ENCODE measurements around the gene PPM1H.

- no peak for TF ChIP-seq CTCF (IDR thresholded peaks at IDR 0.05)
- TF ChIP-seq POLR2A (IDR thresholded peaks at IDR 0.05): no peak
These were observed 211.8 kb downstream of the PPM1H start for GRCh38 chr12:62722971-62723680.

All from heart left ventricle (tissue), 13 donors.